CD4-positive, alpha-beta T cell treated with Interleukin-17A for 1 hour (primary cell): ENCODE data around the gene TNS3.
"Not testable (repeated sequence)": the region's sequence is repeated elsewhere in the genome, so short reads cannot be mapped to it uniquely, and the experiment has no call there.

Experiments used
- DNase-seq: peaks from one replicate; pipeline ENCODE4 v3.0.0-alpha.2; 2020

TNS3 gene

GRCh38 chr7:47266131-47266706 is 315.7 kb downstream of the TNS3 start:
- no peak for DNase-seq

- DNase-seq, result no peak
These were observed 316.3 kb downstream of the TNS3 start for GRCh38 chr7:47265621-47266020.

GRCh38 chr7:47264021-47264651 is 317.8 kb downstream of the TNS3 start:
- DNase-seq, result no peak

- DNase-seq, result no peak
These were observed 319.0 kb downstream of the TNS3 start for GRCh38 chr7:47262881-47263280.

GRCh38 chr7:47262160-47262559 is 319.8 kb downstream of the TNS3 start:
- DNase-seq, result not testable (repeated sequence)

- no peak for DNase-seq
These were observed 321.6 kb downstream of the TNS3 start for GRCh38 chr7:47260270-47260669.

GRCh38 chr7:47259682-47260081 is 322.2 kb downstream of the TNS3 start:
- DNase-seq, result no peak

GRCh38 chr7:47258798-47259197 is 323.1 kb downstream of the TNS3 start:
- DNase-seq, result no peak

GRCh38 chr7:47256016-47256415 is 325.9 kb downstream of the TNS3 start:
- no peak for DNase-seq

- DNase-seq, result no peak
These were observed 326.5 kb downstream of the TNS3 start for GRCh38 chr7:47255441-47255840.

GRCh38 chr7:47255007-47255406 is 326.9 kb downstream of the TNS3 start:
- no peak for DNase-seq

- peak; percentile 13 for DNase-seq
These were observed 327.6 kb downstream of the TNS3 start for GRCh38 chr7:47254081-47254977.

- no peak for DNase-seq
These were observed 328.2 kb downstream of the TNS3 start for GRCh38 chr7:47253650-47254080.

- DNase-seq, result no peak
These were observed 329.2 kb downstream of the TNS3 start for GRCh38 chr7:47252675-47253074.

- no peak for DNase-seq
These were observed 332.6 kb downstream of the TNS3 start for GRCh38 chr7:47249361-47249760.

- DNase-seq, result no peak
These were observed 333.1 kb downstream of the TNS3 start for GRCh38 chr7:47248797-47249196.

- no peak for DNase-seq
These were observed 334.8 kb downstream of the TNS3 start for GRCh38 chr7:47247132-47247531.

GRCh38 chr7:47244692-47245091 is 337.2 kb downstream of the TNS3 start:
- DNase-seq, result no peak

- DNase-seq, result no peak
These were observed 340.5 kb downstream of the TNS3 start for GRCh38 chr7:47241112-47242065.

- DNase-seq, result no peak
These were observed 341.9 kb downstream of the TNS3 start for GRCh38 chr7:47239931-47240421.

- no peak for DNase-seq
These were observed 342.9 kb downstream of the TNS3 start for GRCh38 chr7:47239034-47239433.

GRCh38 chr7:47236480-47237129 is 345.3 kb downstream of the TNS3 start:
- no peak for DNase-seq
